GM19328 (cell line): ENCODE results near the gene SELENOO.

ENCODE experiments used
- ATAC-seq: cut with Tn5 transposase; IDR thresholded peaks from one replicate; pipeline ENCODE4 v1.9.1; 2021; ENCODE audit warnings: mild to moderate bottlenecking, moderate library complexity; ENCODE audit not compliant: unreplicated experiment

The SELENOO gene

DNA sequence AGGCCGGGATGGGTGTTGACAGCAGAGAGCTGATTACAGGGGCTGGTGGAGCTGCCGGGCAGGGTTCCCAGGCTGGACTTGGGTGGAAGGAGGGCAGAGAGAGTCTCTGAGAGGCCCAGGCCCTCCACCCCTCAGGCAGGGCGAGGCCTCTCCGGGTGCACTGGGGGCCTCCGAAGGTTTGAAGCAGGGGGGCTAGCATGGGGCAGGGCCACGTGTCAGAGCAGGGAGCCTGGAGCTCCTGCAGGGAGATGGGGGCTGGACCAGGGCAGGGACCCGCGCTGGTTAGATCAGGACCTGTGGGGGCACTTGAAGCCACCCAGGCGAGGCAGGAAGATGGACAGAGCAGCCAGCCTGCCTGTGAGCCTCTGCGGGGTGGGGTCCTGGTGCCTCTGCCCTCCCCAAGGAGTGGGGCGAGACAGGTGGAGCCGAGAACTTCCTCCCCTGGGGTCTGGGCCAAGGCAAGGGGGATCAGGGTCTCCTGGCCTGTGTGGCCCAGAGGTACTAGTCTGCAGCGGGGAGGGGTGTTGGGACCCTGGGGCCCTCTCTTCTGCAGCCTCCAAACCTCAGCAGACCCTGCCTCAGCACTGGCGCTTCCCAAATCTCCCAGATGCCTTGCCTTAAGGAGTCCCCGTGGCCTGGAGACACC, 29.4 kb upstream of the SELENOO start:
- no peak for ATAC-seq

- ATAC-seq = no peak
Measured at GRCh38 chr22:50171965-50172421, 28.8 kb upstream of the SELENOO start.

- no peak for ATAC-seq
Measured at GRCh38 chr22:50173311-50173982, 27.4 kb upstream of the SELENOO start.

- no peak for ATAC-seq
Measured at GRCh38 chr22:50173983-50174355, 26.8 kb upstream of the SELENOO start.

DNA sequence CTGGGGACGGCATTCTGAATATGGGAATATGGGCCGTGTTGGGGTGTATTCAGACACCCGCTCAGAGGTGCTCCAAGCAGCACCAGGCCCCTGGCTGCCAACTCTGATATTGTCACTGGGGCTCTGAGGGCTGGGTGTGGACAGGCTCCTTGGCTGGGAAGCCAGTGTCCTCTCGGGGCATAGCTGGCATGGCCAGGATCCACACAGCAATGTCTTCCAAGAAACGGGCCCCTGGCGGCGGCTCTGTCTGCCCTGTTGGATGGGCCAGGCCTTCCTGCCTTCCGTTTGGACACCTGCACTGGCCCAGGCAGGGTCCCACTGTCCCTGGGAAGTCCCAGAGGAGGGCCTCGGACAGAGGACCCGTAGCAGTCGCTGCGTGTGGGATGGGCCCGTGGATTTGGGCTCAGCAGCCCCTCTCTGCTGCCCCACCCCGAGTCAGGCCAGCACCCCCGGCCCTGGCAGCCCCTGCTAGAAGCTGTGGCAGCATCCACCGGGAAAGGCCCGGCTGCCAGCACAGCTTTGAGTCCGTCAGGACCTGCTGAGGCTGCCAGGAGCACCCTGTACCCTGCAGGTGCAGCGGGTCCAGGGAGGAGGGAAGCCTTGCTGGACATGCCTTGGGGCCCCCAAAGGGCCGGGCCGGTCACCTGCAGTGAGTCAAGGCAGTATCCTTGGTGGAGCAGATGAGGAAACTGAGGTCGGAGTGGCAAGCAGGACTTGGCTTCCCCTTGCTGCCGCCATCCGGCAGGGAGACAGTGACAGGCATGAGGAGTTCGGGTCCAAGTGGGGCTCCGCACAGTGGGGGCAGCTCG, 26.2 kb upstream of the SELENOO start:
- ATAC-seq = no peak

GRCh38 chr22:50175191-50175461, 25.7 kb upstream of the SELENOO start:
- ATAC-seq = no peak

DNA sequence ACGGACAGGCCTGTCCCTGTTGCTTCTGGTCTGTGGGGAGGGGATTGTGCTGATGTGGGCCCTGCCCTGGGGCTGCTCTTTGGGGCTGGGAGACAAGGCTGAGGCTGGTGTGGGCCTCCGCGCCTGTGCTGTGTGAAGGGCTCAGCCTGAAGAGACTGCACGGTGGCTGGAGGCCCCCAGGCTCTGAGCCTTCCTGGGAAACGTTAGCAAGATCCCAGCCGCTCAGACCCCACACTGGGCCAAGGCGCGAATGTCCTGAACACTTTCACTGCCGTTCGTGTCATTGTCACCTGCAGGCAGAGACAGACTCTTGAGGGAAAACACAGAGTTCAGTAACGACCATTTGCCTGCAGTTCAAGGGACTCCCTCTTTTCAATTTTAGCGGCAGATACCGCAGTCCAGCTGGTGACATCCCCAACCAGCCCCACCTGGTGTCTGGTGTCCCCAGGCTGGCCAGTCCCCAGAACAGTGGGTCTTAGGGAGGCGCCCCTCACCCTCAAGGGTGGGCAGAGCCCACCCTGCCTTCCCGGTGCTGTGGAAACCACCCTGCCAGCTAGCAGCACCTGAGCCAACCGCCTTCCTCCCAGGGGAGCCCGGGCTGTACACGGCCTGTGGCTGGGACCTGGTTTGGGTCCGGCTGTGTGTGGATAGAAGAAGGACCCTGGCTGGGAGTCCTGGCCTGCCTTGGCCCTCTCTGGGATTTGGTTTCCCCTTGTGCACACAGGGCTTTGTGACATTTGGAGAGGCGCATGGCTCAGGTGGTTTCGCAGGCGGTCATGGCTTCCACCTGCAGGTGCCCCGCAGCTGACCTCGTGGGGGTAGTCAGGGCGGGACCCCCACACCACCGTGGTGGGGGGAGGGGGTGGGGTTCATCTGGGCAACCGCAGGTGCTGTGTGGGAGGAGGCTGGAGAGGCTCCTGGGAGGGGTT, 24.6 kb upstream of the SELENOO start:
- no peak for ATAC-seq

- no peak for ATAC-seq
Measured at GRCh38 chr22:50176850-50177536, 23.8 kb upstream of the SELENOO start.

GRCh38 chr22:50177537-50178470, 23.0 kb upstream of the SELENOO start:
- ATAC-seq = no peak

- ATAC-seq = no peak
Measured at GRCh38 chr22:50178471-50178864, 22.3 kb upstream of the SELENOO start.

DNA sequence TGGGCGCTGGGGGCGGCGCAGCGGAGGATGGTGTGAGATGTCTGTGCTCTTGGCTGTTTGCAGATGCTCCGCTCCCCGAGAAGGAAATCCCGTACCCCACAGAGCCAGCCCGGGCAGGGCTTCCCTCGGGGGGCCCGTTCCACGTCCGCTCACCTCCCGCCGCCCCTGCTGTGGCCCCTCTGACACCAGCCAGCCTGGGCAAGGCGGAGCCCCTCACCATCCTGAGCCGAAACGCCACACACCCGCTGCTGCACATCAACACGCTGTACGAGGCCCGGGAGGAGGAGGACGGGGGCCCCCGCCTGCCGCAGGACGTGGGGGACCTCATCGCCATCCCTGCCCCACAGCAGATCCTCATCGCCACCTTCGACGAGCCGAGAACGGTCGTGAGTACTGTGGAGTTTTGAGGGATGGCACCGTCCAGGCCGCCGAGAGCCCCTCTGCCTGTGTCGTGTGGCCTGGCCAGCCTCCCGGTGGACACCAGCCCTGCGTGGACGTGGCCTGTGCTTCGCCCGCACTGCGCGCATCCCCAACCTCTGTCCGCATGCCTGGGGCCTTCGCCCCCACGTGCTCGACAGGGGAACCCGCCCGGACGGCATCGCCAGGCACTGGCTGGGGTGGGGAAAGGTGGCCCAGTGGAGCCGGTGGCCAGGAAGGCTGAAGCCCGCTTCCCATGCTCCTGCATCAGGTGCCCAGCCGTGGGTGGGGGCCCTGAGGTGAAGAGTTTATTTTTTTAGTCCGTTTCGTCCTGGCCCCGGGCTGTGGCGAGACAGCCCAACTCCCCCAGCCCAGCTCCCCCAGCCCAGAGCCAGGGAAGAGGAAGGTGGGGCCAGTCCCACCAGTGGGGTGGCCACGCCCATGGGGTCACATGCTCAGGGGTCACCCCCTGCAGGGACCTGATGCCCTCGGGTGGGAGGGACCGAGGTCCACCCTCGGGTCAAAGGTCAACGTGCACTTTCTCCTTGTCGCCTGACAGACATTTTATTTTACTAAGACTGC, 21.6 kb upstream of the SELENOO start:
- ATAC-seq = no peak

DNA sequence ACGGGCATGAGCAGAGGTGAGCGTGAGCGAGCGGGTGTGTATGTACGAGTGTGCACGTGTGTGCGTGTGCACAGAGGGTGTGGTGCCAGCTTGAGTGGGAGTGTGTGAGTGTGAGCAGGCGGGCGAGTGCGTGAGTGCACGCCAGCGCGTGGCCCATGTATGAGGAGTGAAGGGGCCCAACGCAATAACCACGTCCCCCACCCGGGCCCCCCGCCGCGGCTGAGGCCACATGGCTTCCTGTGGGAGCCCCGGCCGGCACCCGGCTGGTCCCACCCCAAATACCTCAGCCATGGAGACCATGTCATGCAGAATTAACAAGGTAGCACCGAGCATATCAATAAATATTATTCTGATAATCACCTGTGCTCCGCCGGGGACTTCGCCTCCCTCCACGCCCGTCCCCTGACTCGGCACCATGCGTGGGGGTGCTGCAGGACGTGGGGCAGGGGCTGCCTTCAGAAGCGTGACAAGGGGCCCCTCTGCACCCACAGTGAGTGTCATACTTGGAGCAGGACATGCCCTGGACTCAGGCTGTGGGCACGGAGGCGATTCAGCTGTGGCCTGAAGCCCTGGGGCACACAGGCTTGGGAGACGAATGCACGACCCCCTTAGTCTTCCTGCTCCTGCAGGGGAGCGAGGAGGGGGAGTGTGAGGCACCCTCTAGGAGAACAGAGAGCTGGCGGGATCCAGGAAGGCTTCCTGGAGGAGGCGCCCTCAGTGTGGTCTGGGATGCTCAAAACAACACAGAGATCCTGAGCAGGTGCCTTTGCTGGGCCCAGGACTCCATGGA, 20.7 kb upstream of the SELENOO start:
- no peak for ATAC-seq

DNA sequence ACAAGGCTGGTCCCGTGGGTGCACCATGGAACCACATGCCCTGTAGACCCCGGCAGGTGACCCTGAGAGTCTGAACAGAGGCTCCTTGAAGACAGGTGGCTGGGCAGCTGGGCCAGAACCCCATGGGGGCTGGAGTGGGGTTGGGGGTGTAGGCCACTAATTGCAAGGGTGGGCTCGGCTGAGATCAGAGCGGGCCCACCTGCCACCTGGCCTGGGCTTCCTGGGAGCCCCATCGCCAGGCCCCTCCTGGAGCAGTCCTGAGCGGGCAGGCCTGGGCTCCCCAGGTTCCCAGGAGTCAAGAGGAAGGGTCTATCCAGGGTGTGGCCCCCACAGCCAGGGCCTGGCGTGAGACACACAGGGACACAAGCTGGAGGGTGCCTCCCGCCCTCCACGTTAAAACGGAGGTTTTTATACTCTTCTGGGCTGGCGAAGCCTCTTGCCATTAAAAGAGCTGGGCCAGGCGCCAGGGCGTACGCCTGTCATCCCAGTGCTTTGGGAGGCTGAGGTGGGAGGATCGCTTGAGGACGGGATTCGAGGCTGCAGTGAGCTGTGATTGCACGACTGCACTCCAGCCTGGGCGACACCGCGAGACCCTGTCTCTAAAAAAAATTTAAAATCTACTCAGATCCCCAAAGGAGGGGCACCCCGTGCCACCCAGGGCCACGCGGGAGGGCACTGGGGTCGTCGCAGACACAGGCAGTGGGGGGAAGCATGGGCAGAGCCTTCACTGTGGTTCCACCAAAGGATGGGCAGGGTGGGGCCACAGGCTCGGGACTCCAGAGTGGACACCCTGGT, 19.9 kb upstream of the SELENOO start:
- ATAC-seq = no peak

DNA sequence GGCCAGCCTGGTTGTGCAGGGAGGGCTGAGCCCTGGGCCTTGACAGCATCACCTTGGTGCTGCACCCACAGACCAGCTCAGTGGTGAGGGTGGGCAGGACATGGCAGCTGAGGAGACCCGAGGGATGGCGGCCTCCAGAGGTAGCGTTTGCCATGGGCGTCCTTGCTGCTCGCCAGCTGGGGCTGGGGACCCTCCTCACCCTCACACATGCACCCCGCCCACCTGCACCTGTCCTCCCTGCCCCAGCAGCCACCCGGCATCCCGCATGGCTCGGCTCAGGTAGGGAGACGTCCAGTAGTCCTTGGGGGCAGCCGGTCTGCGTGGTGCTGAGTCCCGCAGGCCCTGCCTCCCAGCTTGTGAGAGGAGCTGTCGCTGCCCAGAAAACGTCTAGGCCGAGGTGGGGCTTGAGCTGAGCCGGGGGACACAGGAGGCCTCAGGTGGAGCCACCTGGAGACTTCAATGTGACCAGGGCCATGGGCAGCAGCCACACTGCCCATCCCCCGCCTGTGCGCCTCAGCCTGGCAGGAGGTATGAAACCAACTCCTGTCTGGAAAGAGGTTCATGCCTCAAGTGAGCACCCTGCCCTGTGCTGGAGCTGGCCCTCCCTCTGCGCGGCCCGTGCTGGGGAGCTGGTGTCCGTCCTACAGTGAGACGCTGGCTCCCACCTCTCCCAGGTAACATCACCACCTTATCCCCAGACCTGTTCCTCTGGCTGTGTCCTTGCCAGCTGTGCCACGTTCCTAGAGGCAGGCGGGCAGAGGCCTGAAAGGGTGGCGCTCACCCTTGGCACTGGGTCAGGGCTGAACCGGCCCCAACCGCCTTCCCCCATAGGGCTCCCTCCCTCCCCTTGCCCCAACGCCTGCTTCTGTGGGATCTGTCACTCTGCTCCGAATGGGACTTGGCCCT, 18.4 kb upstream of the SELENOO start:
- no peak for ATAC-seq

DNA sequence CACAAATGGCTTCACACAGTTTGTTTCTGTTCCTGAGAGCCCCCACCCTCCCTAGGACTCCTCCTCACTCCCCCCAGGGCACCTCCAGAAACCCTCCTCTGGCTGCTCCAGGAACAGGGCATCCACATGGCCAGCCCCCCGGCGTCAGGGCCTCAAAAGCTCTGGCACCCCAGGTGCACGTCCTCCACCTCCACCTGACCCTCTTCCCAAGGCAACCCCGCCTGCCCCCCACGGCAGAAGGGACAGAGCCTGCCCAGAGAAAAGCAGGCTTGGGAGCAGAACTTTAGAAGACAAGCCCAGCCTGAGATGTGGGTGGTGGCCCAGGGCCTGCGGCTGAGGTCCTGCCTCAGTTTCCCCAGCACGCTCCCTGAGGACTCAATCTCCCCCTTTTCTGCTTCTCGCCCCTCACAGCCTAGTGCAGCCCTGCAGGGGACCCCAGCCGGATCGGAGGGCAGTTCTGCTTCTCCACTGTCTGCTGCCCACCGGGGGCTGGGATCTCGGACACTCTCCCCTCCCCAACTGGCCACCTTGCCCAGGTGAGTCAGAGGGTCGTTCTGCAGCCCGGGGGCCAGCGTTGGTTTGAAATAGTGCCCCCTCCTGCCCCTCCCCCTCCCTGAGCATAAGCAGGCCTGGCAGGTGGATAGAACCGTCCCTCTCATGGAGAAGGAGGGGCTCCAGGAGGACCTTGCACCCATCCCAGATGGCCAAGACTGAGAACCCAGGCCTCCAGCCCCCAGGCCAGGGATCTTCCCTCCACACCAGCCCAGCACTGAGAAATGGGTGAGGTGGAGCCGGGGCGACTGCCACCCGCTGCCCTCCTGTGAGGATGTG, 17.5 kb upstream of the SELENOO start:
- ATAC-seq = no peak
